GM19238 (cell line): Measurements from ENCODE around the gene SH3D19.

Experiments used
- DNase-seq: peaks from one replicate; pipeline ENCODE4 v3.0.0; 2011; ENCODE audit warnings: low spot score; ENCODE audit not compliant: insufficient read length

SH3D19 gene

DNA sequence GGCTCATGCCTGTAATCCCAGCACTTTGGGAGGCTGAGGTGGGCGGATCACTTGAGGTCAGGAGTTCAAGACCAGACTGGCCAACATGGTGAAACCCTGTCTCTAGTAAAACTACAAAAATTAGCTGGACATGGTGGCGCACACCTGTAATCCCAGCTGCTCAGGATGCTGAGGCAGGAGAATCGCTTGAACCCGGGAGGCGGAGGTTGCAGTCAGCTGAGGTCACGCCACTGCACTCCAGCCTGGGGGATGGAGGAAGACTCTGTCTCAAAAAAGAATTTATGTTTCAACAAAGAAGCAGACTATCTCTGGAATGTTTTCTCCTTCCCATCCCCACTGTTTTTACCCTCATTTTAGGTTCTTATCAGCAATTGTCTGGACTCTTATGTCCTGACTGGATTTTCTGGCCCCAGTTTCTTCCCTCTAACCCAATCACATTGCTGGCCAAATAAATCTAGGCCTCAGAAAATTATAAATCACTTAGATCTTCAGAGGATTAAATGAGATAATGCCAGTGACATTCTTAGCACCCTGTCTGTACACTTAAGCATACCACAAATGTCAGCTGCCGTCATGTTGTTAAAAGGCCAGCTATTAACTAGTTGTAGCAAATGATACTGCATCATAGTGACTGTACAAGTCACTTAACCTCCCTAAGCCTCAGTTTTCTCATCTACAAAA lies 93.3 kb downstream of the SH3D19 start:
- no peak for DNase-seq

DNA sequence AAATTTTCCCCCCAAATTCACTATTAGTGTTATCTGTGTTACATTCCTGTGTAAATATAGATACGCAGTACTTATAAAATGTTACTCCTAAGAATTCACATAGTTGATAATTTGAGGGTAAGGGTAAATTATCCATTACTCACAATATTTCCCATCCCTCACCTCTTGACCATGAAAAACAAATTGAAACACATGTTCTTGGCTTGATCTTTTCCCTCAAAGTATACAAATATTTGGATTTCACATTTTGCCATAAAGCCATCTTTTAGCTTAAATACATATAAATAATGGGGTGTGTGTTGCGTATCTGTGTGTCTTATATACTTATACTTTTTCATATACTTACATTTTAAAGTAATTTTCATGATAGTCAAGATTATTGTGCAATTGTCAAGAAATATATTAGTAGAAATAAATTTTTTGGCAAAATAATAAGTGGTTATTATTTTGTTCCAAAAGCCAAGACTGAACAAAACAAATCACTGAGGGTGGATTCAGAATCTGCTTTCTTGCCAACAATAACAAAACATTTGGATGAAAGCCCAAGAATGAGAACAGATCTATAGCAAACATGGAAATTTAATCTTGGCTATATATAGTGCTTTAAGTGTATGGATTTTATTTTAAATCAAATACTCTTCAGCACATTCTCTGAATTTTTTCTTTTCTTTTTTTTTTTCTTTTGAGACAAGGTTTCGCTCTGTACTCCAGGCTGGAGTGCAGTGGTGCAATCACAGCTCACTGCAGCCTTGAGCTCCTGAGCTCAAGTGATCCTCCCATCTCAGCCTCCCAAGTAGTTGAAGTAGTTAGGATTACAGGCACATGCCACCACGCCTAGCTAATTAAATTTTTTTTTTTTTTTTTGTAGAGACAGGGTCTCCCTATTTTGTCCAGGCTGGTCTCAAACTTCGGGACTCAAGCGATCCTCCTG lies 97.0 kb downstream of the SH3D19 start:
- DNase-seq: no peak

DNA sequence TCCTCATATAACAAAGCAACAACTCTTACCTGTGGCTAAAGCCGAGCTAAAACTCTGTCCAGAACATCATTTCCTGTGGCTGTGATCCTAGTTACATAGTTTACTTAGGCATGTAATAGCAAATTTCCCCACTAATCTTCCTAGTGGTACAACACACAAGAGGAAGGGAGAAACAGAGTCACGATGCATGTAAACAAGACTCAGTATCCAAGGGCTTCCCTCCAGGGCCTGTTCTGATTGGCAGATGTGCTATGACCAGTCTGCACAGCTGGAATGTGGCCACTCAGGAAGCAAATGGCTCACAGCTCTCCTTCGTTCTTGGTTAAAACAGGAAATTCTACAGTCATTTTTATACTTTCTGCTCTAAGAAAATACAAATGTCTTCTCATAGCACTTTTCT lies 97.7 kb downstream of the SH3D19 start:
- DNase-seq: no peak

DNA sequence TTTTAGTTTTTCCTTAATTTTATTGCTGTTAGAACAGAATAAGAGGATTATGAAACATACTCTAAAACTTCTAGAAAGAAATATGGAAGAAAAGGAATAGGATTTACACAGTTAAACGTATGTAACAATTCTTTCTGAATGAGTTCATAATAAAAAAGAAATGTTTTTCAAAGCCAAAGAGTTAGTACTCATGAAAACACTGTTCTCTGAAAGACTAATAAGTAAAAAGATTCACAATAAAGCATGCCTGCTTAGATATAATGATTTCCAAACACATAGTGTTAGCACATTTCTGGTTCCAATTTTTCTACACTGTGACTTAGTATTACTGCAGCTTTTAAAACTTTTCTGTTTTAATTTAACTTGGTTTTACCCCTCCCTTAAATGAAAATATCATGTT lies 98.2 kb downstream of the SH3D19 start:
- no peak for DNase-seq

DNA sequence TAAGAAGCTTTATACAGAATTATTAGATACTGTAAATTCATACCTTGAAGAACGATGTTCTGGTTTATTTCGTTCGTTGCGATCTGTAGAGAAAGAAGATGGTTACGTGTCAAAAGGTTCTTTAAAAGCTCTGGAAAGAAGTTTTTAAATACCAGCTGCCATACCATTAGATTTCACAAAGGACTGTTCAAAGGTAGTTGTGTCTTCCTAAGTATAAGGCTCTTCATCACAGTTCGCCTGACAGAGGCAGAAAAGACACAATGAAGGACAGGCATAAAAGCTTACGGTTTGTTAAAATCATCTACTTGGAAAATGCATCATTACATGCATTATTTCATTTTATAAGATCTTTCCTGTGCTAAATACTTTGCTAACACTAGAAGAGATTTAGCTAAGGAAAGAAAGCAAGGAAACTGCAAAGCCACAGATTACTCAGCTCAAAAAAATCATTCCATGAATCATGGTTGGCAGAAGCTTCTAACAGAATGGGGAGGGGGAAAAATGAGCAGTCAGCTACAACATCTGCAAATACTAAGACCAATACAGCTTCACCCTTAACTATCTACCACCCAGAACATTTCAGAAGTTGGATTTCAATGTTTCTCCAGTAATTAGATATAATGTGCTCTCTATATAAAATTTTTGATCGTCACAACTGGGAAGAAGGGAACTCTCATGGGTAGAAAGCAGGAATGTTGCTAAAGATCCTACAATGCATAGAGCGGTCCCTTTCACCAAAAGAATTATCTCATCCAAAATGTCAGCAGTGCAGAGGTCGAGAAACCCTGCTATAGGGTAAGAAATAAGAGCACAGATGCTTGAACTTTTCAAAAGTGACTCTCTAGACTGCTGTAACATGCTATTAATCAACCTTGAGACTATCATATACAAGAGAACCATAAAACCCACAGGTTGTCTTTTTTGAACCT lies 99.1 kb downstream of the SH3D19 start:
- DNase-seq: no peak

DNA sequence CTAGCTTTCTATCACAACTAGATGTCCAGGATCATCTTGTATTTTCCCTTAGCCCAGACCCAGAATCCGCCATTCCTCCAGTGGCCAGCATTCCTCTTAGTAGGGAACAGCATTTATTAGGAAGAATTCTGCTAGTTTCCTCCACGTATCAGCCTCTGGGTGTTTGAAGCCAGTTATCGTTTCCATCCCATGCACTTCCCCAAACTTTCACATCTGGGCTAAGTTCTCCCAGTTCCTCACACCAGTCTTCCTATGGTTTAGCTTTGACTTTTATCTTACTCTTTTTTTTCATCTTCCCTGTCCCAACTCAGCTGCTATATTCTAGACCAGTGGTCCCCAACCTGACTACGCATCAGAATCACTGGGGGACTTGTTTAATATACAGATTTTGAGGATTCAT lies 101.9 kb downstream of the SH3D19 start:
- DNase-seq: no peak

DNA sequence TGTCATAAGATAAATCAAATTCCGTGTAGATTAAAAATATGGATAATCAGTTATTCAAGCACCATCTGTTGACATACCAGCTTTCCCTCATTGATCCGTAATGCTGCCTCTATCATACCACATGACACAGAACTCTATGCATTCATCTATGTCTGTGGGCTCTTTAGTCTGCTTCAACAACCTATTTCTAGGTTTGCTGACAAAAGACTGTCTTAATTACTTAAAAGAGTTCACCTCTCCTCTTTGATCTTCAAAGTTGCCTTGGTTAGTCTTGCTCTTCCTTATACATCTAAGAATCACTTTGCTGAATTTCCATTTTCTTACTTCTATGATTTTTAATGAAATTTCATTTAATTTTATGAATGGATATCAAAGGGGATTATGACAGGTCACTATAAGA lies 105.5 kb downstream of the SH3D19 start:
- no peak for DNase-seq

DNA sequence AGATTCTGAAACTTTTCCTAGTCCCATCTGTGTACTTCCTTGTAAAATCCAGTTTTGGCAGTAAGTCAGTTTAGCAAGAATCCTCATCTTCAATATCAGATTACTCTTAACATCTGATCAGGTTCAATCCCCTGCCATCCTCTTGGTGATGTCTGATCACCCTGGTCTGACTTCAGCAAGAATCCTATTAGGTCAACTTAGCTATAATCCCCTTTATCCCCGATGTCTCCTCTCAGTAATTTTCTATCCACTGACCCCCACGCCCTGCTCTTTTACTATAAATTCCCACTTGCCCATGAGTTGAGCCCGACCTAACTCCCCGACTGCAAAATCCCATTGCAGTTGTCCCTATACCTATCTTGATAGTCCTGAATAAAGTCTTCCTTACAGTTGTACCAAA lies 106.3 kb downstream of the SH3D19 start:
- no peak for DNase-seq

DNA sequence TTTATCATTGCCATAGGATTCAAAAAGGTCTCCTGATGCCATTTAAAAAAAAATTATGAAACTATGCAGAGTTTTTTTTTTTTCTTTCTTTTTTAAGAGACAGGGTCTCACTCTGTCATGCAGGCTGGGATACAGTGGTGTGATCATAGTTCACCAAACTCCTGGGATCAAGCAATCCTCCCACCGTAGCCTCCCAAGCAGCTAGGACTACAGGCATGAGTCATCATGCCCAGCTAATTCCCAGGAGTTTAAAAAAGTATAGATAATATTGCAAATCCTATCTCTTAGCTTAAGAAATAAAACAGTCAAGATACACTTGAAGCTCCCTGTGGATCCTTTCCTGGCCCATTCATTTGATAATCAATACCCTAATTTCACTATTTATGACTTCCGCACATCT lies 107.1 kb downstream of the SH3D19 start:
- DNase-seq: no peak

DNA sequence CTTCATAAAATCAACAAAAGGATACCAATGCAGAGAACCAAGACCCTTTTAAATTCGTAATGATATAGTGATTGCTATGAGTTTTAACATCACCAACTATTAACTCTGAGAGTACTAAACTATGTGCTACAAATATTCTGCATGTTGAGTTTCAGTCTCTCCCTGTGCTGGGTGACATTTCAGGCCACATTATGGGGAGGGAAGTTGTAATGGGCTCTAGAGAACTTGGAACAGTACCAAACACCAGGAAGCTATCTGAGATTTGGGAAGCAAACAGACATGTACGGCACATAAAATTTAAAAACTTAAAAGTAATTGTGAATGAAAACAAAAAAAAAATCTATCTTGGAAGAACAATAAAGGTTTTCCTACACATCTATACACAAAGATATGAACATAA lies 108.1 kb downstream of the SH3D19 start:
- no peak for DNase-seq

DNA sequence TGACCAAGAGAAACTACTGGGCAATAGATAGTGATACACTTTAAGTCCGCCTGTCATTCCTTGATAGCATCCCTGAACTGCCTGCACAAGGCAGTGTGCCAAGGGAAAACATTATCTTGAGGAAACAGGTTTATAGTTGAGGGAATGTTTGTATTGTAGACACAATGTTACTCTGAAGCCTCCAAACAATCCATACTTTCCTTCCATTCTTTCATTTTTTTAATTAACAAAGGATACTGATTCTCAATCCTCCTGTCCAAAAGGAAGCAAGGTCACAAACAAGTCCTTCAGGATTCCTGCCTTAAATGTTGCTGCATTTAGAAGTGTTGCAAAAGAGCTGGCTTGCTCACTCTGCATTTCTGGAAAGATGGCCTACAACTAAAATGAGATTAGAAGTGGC lies 110.1 kb downstream of the SH3D19 start:
- DNase-seq: no peak

DNA sequence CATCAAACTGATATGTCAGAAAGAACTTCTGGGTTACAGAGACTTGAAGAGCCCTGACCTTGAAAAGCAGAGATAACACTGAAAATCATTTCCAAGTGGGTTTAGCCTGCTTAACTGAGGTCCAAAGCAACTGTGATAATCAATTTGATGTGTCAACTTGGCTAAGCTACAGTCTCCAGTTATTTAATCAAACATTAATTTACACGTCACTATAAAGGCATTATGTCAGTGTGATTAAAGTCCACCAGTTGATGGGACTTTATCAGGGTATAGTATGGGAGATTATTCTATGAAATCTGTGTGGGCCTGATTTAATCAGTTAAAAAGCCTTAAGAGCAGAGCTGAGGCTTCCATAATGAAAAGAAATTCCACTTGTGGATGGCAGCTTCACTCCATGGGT lies 117.5 kb downstream of the SH3D19 start:
- DNase-seq: no peak

DNA sequence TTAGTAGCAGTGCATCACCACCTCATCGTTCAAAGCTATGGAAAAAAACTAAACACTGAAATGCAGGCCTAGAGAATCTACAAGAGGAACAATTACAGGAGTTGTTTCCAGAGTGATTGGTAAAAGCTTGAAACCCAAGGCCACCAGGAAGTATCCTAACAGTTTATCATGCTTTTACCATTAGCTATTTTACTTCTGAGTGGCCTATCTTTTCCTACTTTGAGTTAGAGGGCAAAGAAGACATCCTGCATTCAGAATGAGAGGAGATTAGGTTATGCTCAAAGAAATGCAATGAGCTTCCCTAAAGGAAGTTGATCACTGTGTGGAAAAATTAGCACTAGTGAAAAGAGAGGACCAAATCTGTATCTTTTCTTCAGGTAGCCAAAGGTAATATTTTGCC lies 118.2 kb downstream of the SH3D19 start:
- DNase-seq: no peak

DNA sequence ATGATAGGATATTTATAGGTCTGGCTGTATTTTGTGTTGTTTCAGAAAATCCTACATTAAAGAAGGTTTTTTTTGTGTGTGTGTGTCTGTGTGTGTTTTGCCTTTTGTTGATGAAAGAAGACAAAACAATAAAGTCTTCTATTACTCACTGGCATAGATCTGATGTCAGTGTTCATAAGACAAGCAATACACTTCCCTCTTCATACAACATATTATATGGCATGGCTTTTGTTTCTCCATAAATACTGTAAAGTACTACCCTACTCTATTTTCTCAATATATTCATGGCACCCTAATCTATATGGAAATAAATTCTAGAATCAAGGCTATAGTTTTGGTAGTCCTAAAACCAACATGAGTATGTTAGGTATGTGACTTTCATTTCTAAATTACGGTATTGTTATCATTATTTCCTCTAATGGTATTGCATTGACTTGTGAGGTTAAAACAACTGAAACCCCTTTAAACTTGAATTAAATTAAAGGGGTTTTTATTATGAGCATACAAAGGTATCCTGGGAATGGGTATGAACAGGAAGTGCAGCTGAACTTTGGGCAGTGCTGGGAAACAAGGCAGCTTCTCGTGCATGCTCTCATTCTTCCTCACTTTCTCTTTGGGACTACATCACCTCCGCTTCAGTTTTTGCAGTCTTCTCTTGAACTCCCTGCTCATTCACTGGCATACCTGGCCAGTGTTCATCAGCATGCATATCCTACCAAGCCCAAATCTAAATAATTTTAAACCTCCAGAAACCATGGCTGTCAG lies 119.0 kb downstream of the SH3D19 start:
- DNase-seq: no peak

DNA sequence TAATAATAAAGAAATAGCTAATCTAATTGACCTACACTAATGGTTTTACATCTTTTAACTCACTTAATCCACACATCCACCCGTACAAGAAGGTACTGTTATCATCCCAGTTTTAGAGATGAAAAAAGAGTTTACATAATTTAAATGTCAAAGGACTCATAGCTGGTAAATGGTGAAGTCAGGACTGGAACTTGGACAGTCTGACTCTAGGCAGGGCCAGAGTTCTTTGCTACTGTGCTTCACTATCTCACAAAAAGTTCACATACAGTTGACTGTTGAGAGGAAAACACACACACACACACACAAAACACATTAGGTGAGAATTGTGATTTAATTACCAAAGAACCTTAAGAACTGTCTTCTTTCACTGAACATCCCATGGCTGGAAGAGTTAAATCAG lies 119.7 kb downstream of the SH3D19 start:
- DNase-seq: no peak

DNA sequence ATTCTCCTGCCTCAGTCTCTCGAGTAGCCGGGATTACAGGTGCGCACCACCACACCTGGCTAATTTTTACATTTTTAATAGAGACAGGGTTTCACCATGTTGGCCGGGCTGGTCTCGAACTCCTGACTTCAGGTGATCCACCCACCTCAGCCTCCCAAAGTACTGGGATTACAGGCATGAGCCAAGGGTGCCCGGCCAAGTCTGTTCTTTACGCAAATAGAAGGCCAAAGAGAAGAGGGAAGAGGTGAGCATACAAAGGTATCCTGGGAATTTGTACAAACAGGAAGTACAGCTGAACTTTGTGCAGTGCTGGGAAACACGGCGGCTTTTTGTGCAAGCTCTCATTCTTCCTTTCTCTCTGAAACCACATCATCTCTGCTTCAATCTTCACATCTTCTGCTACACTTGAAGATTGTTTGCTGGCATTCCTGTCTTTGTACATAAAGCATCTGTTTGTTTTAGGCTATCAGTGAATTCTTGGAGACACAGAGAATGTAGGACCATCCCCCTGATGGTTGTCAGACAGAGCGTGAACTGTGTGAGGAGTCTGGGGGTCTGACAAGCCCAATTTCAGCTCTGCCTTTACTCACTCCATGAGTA lies 120.4 kb downstream of the SH3D19 start:
- no peak for DNase-seq

DNA sequence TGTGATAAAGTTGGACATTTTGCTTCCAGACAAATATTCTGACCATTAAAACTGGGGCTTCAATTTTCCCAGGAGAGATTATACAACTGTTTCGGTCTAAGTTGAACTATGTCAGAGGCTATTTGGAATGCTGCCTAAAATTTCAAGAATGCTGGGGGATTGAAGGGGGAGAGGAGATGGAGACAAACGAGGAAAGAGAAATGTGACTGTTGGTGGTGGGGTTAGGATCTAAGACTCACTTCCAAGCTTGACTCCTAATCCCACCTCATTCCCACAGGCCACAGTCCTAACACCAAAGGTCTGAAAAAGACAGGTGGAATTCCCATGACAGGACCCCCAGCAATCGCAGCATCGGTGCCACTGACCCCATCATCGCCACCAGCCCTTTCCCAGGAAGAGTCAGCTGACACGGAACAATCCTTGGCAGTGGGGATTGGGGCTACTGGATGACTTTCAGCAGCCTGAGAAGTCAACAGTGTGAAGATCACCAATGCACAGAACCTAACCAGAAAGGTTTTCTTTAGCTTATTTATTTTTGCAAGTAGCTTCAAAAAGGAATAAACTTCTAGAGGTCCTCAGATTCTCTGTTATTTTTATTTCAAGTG lies 122.5 kb downstream of the SH3D19 start:
- DNase-seq: no peak

DNA sequence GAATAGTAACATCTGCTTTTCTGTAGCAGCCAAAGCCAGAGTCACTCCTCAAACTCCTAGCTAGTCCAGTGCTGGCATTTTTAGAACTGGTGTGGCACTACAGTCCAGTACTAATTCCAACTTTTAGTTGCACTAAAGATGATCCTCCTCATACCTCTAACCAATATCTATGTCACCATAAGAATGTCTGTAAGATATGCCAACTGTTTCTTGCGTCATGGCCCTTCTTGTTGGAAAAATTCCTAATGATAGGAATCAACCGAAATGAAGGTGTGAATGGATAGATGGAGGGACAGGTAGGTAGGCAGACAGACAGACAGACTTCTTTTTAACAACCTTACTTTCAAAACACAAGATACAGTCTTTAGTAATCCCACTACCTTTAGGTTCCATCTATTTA lies 123.0 kb downstream of the SH3D19 start:
- no peak for DNase-seq

DNA sequence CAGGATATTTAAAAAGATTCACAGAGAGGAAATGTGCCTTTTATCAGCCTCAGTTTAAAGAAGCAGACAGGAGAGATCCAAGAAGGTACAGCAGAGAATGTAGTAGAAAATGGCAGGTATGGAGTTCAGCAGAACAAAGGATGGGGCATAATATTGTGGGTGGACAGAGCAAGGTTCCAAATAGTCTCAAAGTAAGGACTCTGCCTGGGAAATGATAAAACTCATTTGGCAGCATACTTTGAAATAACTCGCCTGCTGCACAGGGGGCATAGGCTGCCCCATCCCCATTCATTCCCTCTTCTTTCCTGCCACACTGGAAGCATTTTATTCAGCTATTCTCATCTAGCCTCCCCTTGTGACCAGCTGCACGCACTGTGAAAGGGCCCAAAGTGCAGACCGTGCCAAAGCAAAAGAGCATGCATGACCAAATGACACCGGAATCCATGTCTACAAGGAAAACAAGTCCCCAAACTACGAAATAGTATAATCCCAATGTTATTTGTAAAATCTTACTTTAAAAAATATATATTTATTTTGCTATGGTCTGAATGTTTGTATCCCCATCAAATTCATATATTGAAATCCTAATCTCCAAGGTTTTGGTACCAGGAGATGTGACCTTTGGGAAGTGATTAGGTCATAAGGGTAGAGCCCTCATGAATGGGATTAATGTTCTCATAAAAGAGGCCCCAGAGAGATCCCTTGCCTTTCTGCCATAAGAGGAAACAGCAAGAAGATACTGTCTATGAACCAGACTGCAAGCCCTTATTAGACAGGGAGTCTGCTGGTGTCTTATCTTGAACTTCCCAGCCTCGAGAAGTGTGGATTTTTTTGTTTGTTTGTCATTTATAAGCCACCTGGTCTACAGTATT lies 125.8 kb downstream of the SH3D19 start:
- no peak for DNase-seq
